ENCODE data around the gene HHIPL2.

The HHIPL2 gene

GRCh38 chr1:222547944-222548671, at the start of gene HHIPL2:
Gene HHIPL2 (minus strand): TSS chr1:222548104. CDS start chr1:222548044, 60 bp downstream.
- no peaks in the 10 kb centered on the region for H3K4me1 Mint-ChIP-seq

GRCh38 chr1:222596696-222597095, 48.8 kb upstream of the HHIPL2 start:
- Mint-ChIP-seq H3K9me3 (no peaks in the 10 kb centered on the region), H3K4me3 (no peak overlapping the region)

More at GRCh38 chr1:222547944-222548671, at the start of gene HHIPL2:
- DNase-seq (ENCODE audit: low spot score in 2 of 2) = no peak
- H3K4me3 Mint-ChIP-seq = no peak within 1 kb of the TSS
- peak within 1 kb of the TSS; percentile 10 for H3K27ac Mint-ChIP-seq
- no peak for ATAC-seq (ENCODE audit: low read depth)
- peaks cover 4% of the 10 kb centered on the region for H3K27me3 Mint-ChIP-seq
- no peaks in the 10 kb centered on the region for H3K9me3 Mint-ChIP-seq
- H3K36me3 Mint-ChIP-seq = no peaks in the 10 kb centered on the region

GRCh38 chr1:222594789-222595188, 46.9 kb upstream of the HHIPL2 start:
- no peak overlapping the region for H3K27ac Mint-ChIP-seq
- H3K9me3 Mint-ChIP-seq = no peaks in the 10 kb centered on the region
- no peak for ATAC-seq (ENCODE audit: low read depth)
- no peak for DNase-seq (ENCODE audit: low spot score in 2 of 2)
- H3K36me3 Mint-ChIP-seq = peaks cover 7% of the 10 kb centered on the region
- H3K27me3 Mint-ChIP-seq = no peaks in the 10 kb centered on the region
- H3K4me1 Mint-ChIP-seq = peaks cover 5% of the 10 kb centered on the region
- H3K4me3 Mint-ChIP-seq = no peak overlapping the region

More at GRCh38 chr1:222596696-222597095, 48.8 kb upstream of the HHIPL2 start:
- DNase-seq (ENCODE audit: low spot score in 2 of 2) (no peak), ATAC-seq (ENCODE audit: low read depth) (no peak)
- H3K4me1 Mint-ChIP-seq = no peaks in the 10 kb centered on the region
- H3K36me3 Mint-ChIP-seq = peaks cover 7% of the 10 kb centered on the region
- no peak overlapping the region for H3K27ac Mint-ChIP-seq
- H3K27me3 Mint-ChIP-seq = no peaks in the 10 kb centered on the region

- ATAC-seq (ENCODE audit: low read depth) (no peak), DNase-seq (ENCODE audit: low spot score in 2 of 2) (no peak)
- H3K9me3 Mint-ChIP-seq = no peaks in the 10 kb centered on the region
- no peak overlapping the region for H3K4me3 Mint-ChIP-seq
- peaks cover 16% of the 10 kb centered on the region for H3K4me1 Mint-ChIP-seq
- H3K27ac Mint-ChIP-seq = no peak overlapping the region
- no peaks in the 10 kb centered on the region for H3K27me3 Mint-ChIP-seq
- peaks cover 12% of the 10 kb centered on the region for H3K36me3 Mint-ChIP-seq
These were observed 44.3 kb upstream of the HHIPL2 start for GRCh38 chr1:222592171-222592570.

GRCh38 chr1:222589462-222590302, 41.8 kb upstream of the HHIPL2 start, which contains the start of gene TAF1A:
Gene TAF1A (minus strand): TSS chr1:222589933.
- ATAC-seq (ENCODE audit: low read depth) (peak; percentile 99), DNase-seq (ENCODE audit: low spot score in 2 of 2) (peak; percentile 68 to 70)
- H3K27ac Mint-ChIP-seq = peak within 1 kb of the TSS; percentile 96
- H3K4me3 Mint-ChIP-seq = peak within 1 kb of the TSS; percentile 94
- peaks cover 17% of the 10 kb centered on the region for H3K36me3 Mint-ChIP-seq
- H3K27me3 Mint-ChIP-seq = no peaks in the 10 kb centered on the region
- H3K9me3 Mint-ChIP-seq = no peaks in the 10 kb centered on the region
- peaks cover 27% of the 10 kb centered on the region for H3K4me1 Mint-ChIP-seq

GRCh38 chr1:222588135-222588534, 40.2 kb upstream of the HHIPL2 start:
- peaks cover 19% of the 10 kb centered on the region for H3K36me3 Mint-ChIP-seq
- no peaks in the 10 kb centered on the region for H3K27me3 Mint-ChIP-seq
- DNase-seq (ENCODE audit: low spot score in 2 of 2) = no peak
- peaks cover 34% of the 10 kb centered on the region for H3K4me1 Mint-ChIP-seq
- no peaks in the 10 kb centered on the region for H3K9me3 Mint-ChIP-seq
- ATAC-seq (ENCODE audit: low read depth) = no peak
- peak overlapping the region; percentile 94 for H3K4me3 Mint-ChIP-seq
- H3K27ac Mint-ChIP-seq = peak overlapping the region; percentile 75

GRCh38 chr1:222586842-222587241, 38.9 kb upstream of the HHIPL2 start:
- DNase-seq (ENCODE audit: low spot score in 2 of 2) (no peak), ATAC-seq (ENCODE audit: low read depth) (no peak)
- Mint-ChIP-seq H3K9me3 (no peaks in the 10 kb centered on the region), H3K36me3 (peaks cover 25% of the 10 kb centered on the region), H3K4me3 (no peak overlapping the region), H3K27me3 (no peaks in the 10 kb centered on the region), H3K4me1 (peaks cover 44% of the 10 kb centered on the region), H3K27ac (peak overlapping the region; percentile 31)

GRCh38 chr1:222583079-222583478, 35.2 kb upstream of the HHIPL2 start:
- Mint-ChIP-seq H3K27me3 (no peaks in the 10 kb centered on the region), H3K9me3 (no peaks in the 10 kb centered on the region), H3K36me3 (peaks cover 39% of the 10 kb centered on the region), H3K27ac (peak overlapping the region; percentile 43), H3K4me1 (peaks cover 34% of the 10 kb centered on the region), H3K4me3 (peak overlapping the region; percentile 77)
- DNase-seq (ENCODE audit: low spot score in 2 of 2) (peak in 1 of 2 donors; percentile 24), ATAC-seq (ENCODE audit: low read depth) (peak; percentile 93)

GRCh38 chr1:222582099-222582774, 34.3 kb upstream of the HHIPL2 start:
- no peaks in the 10 kb centered on the region for H3K9me3 Mint-ChIP-seq
- H3K36me3 Mint-ChIP-seq = peaks cover 39% of the 10 kb centered on the region
- peak overlapping the region; percentile 43 for H3K27ac Mint-ChIP-seq
- no peaks in the 10 kb centered on the region for H3K27me3 Mint-ChIP-seq
- peak overlapping the region; percentile 77 for H3K4me3 Mint-ChIP-seq
- ATAC-seq (ENCODE audit: low read depth) (no peak), DNase-seq (ENCODE audit: low spot score in 2 of 2) (no peak)
- H3K4me1 Mint-ChIP-seq = peaks cover 36% of the 10 kb centered on the region

- no peak for ATAC-seq (ENCODE audit: low read depth)
- H3K9me3 Mint-ChIP-seq = no peaks in the 10 kb centered on the region
- H3K27ac Mint-ChIP-seq = no peak overlapping the region
- no peak overlapping the region for H3K4me3 Mint-ChIP-seq
- no peak for DNase-seq (ENCODE audit: low spot score in 2 of 2)
- no peaks in the 10 kb centered on the region for H3K27me3 Mint-ChIP-seq
- H3K36me3 Mint-ChIP-seq = peaks cover 44% of the 10 kb centered on the region
- H3K4me1 Mint-ChIP-seq = peaks cover 29% of the 10 kb centered on the region
These were observed 31.4 kb upstream of the HHIPL2 start for GRCh38 chr1:222579316-222579715.

- no peak overlapping the region for H3K4me3 Mint-ChIP-seq
- peaks cover 16% of the 10 kb centered on the region for H3K4me1 Mint-ChIP-seq
- no peak for DNase-seq (ENCODE audit: low spot score in 2 of 2)
- peaks cover 62% of the 10 kb centered on the region for H3K36me3 Mint-ChIP-seq
- H3K27ac Mint-ChIP-seq = peak overlapping the region; percentile 35
- H3K27me3 Mint-ChIP-seq = no peaks in the 10 kb centered on the region
- ATAC-seq (ENCODE audit: low read depth) = no peak
- H3K9me3 Mint-ChIP-seq = peaks cover 5% of the 10 kb centered on the region
These were observed 22.9 kb upstream of the HHIPL2 start for GRCh38 chr1:222570837-222571236.

- Mint-ChIP-seq H3K9me3 (no peaks in the 10 kb centered on the region), H3K4me3 (no peak overlapping the region), H3K27ac (peak overlapping the region; percentile 60), H3K27me3 (no peaks in the 10 kb centered on the region), H3K36me3 (peaks cover 16% of the 10 kb centered on the region), H3K4me1 (peaks cover 6% of the 10 kb centered on the region)
- ATAC-seq (ENCODE audit: low read depth) (no peak), DNase-seq (ENCODE audit: low spot score in 2 of 2) (no peak)
These were observed 13.8 kb upstream of the HHIPL2 start for GRCh38 chr1:222561656-222562055.

GRCh38 chr1:222557574-222557973, 9.7 kb upstream of the HHIPL2 start:
- H3K4me1 Mint-ChIP-seq = no peaks in the 10 kb centered on the region
- no peaks in the 10 kb centered on the region for H3K27me3 Mint-ChIP-seq
- H3K27ac Mint-ChIP-seq = no peak overlapping the region
- H3K9me3 Mint-ChIP-seq = no peaks in the 10 kb centered on the region
- DNase-seq (ENCODE audit: low spot score in 2 of 2) (no peak), ATAC-seq (ENCODE audit: low read depth) (no peak)
- peaks cover 14% of the 10 kb centered on the region for H3K36me3 Mint-ChIP-seq
- no peak overlapping the region for H3K4me3 Mint-ChIP-seq

- Mint-ChIP-seq H3K36me3 (peaks cover 14% of the 10 kb centered on the region), H3K9me3 (no peaks in the 10 kb centered on the region), H3K27ac (no peak overlapping the region), H3K4me3 (no peak overlapping the region), H3K27me3 (no peaks in the 10 kb centered on the region), H3K4me1 (no peaks in the 10 kb centered on the region)
- no peak for DNase-seq (ENCODE audit: low spot score in 2 of 2)
- no peak for ATAC-seq (ENCODE audit: low read depth)
These were observed 9.2 kb upstream of the HHIPL2 start for GRCh38 chr1:222557148-222557547.

All from memory B cell (primary cell).